ENCODE measurements around the gene TLR2.
"Not testable (repeated sequence)": the region's sequence is repeated elsewhere in the genome, so short reads cannot be mapped to it uniquely, and the experiment has no call there.

Gene TLR2

DNA sequence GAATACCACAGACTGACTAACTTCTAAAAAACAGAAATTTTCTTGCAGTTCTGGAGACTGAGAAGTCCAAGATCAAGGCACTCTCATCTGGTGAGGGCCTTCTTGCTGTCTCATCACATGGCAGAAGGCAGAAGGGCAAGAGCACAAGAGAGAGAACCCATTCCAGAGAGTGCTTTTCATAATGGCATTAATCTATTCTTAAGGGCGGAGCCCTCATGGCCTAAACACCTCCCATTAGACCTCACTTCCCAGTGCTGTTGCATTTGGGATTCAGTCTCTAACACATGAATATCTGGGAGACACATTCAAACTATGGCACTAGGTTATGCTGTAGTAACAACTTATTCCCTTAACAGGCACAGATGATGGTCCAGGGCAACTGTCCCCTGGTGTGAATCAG is 37.1 kb upstream of the TLR2 start:
- Histone ChIP-seq H3K4me1 (ENCODE audit: insufficient read depth, low read length) (peaks cover 3% of the 10 kb centered on the region), H3K27me3 (ENCODE audit: insufficient read depth, low read length) (no peaks in the 10 kb centered on the region), H3K9me3 (ENCODE audit: low read length) (peaks cover 2% of the 10 kb centered on the region), H2AFZ (ENCODE audit: low read depth, low read length) (no peak overlapping the region), H3K36me3 (ENCODE audit: insufficient read depth, low read length) (no peaks in the 10 kb centered on the region), H3K4me3 (ENCODE audit: low read length) (no peak overlapping the region)

DNA sequence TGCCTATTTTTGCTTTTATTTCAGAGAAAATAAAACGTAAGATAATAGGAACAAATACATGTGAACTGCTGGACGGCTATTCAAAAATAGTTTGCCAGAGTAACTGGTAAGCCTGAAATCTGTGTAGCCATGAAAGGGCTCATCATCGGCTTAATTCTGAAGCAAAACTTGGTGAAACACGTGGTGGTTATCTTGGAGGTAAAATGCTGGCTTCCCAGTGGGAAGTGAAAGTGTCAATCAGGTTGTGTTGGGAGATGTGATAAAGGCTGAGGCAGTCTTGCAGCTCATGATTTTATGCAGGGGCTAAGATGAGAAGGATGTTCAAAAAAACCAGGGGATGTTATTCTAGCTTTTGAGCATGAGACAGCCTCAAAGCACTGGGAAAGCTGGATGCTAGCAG is 36.1 kb upstream of the TLR2 start:
- Histone ChIP-seq H3K4me1 (ENCODE audit: insufficient read depth, low read length) (peaks cover 3% of the 10 kb centered on the region), H3K27me3 (ENCODE audit: insufficient read depth, low read length) (no peaks in the 10 kb centered on the region), H2AFZ (ENCODE audit: low read depth, low read length) (no peak overlapping the region), H3K4me3 (ENCODE audit: low read length) (no peak overlapping the region), H3K9me3 (ENCODE audit: low read length) (peaks cover 2% of the 10 kb centered on the region), H3K36me3 (ENCODE audit: insufficient read depth, low read length) (no peaks in the 10 kb centered on the region)

DNA sequence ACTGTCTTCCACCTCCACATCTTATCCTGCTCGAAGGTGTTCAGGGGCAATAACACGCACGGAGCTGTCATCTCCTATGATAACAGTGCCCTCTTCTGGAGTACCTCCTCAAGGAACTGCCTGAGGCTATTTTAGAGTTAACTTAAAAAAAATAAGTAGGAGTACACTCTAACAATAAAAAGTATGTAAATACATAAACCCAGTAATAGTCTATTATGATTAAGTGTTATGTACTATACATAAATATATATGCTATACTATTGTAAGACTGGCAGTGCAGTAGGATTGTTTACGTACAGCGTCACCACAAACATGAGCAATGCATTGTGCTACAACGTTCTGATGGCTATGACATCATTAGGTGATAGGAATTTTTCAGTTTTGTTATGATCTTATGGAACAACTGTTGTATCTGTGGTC is 34.5 kb upstream of the TLR2 start:
- peaks cover 3% of the 10 kb centered on the region for H3K4me1 ChIP-seq (ENCODE audit: insufficient read depth, low read length)
- no peaks in the 10 kb centered on the region for H3K27me3 ChIP-seq (ENCODE audit: insufficient read depth, low read length)
- no peak overlapping the region for H2AFZ ChIP-seq (ENCODE audit: low read depth, low read length)
- no peaks in the 10 kb centered on the region for H3K36me3 ChIP-seq (ENCODE audit: insufficient read depth, low read length)
- no peak overlapping the region for H3K4me3 ChIP-seq (ENCODE audit: low read length)
- H3K9me3 ChIP-seq (ENCODE audit: low read length), result peaks cover 2% of the 10 kb centered on the region

DNA sequence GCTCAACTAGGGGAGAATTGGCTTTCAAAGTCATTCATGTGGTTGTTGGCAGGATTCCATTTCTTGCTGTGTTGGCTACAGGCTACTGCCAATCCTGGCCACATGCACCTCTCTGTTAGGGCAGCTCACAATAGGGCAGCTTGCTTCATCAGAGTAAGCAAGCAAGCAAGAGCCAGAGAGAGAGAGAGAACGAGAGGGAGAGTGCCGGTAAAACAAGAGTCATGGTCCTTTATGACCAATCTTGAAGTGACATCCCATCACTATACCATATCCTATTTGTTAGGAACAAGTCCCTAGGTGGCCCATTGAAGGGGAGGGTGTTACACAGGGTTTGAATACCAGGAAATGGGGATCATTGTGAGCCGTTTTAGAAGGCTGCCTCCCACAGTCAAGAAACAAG is 33.0 kb upstream of the TLR2 start:
- Histone ChIP-seq H3K27me3 (ENCODE audit: insufficient read depth, low read length) (no peaks in the 10 kb centered on the region), H3K36me3 (ENCODE audit: insufficient read depth, low read length) (no peaks in the 10 kb centered on the region), H3K4me3 (ENCODE audit: low read length) (no peak overlapping the region), H3K9me3 (ENCODE audit: low read length) (no peaks in the 10 kb centered on the region), H3K4me1 (ENCODE audit: insufficient read depth, low read length) (peaks cover 3% of the 10 kb centered on the region), H2AFZ (ENCODE audit: low read depth, low read length) (peak overlapping the region; percentile 35)

DNA sequence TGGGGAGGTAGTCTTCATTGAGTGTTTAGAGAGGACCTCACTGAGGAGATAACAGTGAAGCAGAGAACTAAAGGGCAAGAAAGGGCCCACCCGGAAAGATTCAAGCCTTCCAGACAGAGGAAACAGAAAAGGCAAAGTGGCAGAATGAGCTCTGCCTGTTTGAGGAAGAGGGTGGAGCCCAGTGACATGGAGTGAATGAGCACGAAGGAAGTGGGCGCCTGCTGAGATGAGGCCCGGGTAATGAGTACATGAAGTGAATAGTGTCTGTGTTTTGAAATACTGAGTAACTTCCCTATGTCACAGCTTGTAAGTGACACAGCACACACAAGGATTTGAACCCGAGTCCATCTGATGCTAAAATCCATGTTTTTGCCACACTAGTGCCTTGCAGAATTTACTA is 32.5 kb upstream of the TLR2 start:
- Histone ChIP-seq H3K27me3 (ENCODE audit: insufficient read depth, low read length) (no peaks in the 10 kb centered on the region), H3K4me1 (ENCODE audit: insufficient read depth, low read length) (peaks cover 3% of the 10 kb centered on the region), H3K4me3 (ENCODE audit: low read length) (no peak overlapping the region), H3K36me3 (ENCODE audit: insufficient read depth, low read length) (no peaks in the 10 kb centered on the region), H2AFZ (ENCODE audit: low read depth, low read length) (peak overlapping the region; percentile 35), H3K9me3 (ENCODE audit: low read length) (no peaks in the 10 kb centered on the region)

DNA sequence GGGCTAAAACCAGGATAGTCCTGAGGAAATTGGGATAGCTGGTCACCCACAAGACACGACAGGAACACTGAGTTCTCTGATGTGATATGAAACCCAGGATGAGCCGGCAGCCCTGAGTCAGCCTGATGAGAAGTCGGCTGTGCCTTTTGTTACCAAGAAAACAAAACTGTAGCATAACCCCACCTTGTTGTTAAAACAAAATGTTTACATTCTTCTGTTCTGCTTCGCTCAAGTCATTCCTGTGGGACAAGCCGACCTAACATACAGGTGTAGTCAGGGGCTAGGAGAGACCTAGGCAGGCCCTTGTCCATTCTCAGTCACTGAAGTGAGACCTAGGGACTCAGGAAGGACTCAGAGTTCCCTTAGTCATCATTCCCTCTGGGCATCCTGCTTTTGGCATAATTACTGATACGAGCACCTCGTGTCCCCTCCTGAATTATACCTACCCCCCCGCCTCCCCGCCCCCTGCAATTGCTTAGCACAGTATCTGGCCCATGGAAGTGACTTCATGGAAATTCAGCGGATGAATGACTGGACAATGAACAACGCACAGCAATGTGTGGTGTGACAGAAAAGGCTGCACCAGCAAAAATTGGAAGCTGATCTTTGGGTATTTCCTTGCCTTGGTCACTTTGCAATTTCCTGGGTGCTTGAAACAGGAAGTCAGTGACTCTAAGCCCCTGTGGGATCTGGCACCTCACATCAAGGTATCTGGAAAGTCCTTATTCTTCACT is 31.9 kb upstream of the TLR2 start:
- no peak overlapping the region for H3K4me3 ChIP-seq (ENCODE audit: low read length)

DNA sequence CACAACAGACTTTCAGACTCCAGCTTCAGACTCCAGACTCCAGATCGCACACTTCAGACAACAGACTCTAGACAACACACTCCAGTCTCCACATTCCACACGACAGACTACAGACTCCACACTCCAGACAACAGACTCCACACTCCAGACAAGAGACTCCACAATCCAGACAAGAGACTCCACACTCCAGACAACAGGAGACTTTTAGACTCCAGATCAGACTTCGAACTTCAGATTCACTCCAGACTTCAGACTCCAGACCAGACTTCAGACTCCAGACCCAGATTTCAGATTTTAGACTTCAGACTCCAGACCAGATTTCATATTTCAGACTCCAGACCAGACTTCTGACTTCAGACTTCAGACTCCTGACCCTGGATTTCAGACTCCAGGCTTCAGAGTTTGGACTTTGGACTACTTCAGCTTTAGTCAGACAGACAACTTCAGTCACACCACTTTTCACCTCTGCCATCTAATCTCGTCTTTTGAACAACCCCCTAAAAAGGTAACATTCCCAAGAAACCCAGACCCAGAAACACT is 29.0 kb upstream of the TLR2 start:
- no peaks in the 10 kb centered on the region for H3K36me3 ChIP-seq (ENCODE audit: insufficient read depth, low read length)
- H3K4me1 ChIP-seq (ENCODE audit: insufficient read depth, low read length), result no peaks in the 10 kb centered on the region
- no peak overlapping the region for H2AFZ ChIP-seq (ENCODE audit: low read depth, low read length)
- H3K27me3 ChIP-seq (ENCODE audit: insufficient read depth, low read length), result no peaks in the 10 kb centered on the region
- no peak overlapping the region for H3K4me3 ChIP-seq (ENCODE audit: low read length)
- no peaks in the 10 kb centered on the region for H3K9me3 ChIP-seq (ENCODE audit: low read length)

More for the DNA sequence above, 31.9 kb upstream of the TLR2 start:
- no peaks in the 10 kb centered on the region for H3K9me3 ChIP-seq (ENCODE audit: low read length)
- peaks cover 3% of the 10 kb centered on the region for H3K4me1 ChIP-seq (ENCODE audit: insufficient read depth, low read length)
- H2AFZ ChIP-seq (ENCODE audit: low read depth, low read length), result no peak overlapping the region
- no peaks in the 10 kb centered on the region for H3K36me3 ChIP-seq (ENCODE audit: insufficient read depth, low read length)
- no peaks in the 10 kb centered on the region for H3K27me3 ChIP-seq (ENCODE audit: insufficient read depth, low read length)

DNA sequence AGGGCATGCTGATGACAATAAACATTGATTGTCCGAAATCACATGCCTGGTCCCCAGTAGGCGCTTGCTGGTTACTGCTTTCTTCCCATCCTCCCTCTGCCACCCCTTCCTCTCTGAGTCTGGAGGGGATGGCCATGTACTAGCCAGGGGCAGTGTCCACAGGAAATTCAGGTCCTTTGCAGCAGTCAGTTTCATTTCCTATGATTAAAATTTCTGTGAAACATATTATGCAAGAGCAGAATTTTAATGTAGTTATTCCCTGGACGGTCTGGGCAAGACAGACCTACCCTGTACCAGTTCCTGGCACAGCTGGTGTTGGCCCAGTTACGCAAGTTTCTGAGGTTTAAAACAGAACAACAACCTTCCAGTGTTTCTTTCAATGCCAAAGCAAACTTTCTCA is 28.2 kb upstream of the TLR2 start:
- Histone ChIP-seq H3K9me3 (ENCODE audit: low read length) (no peaks in the 10 kb centered on the region), H3K4me3 (ENCODE audit: low read length) (no peak overlapping the region), H3K36me3 (ENCODE audit: insufficient read depth, low read length) (no peaks in the 10 kb centered on the region), H2AFZ (ENCODE audit: low read depth, low read length) (no peak overlapping the region), H3K27me3 (ENCODE audit: insufficient read depth, low read length) (no peaks in the 10 kb centered on the region), H3K4me1 (ENCODE audit: insufficient read depth, low read length) (no peaks in the 10 kb centered on the region)

DNA sequence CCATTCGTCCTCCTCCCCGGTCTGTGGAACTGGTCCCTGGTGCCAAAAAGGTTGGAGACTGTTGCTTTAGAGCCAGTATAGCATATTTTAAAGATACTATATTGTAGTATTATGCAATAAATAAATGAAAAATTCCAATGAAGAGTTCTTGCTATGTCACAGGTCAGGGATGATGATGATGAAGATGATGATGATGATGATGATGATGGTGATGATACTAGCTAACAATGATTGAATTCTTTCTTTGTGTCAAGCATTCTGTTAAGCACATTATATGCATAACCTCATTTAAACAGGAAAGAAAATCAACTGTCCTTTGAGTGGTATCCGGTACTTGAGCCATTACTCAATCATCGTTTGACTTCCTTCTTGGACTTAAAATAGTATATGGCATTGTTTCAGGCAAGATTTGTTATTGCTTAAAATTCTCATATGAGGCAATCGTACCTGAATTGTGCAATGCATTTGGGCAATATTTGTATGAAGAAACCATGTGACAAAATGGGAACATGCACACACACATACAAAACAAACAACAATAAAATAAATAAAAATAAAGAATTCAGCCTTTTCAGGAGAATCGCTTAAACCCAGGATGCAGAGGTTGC is 22.8 kb upstream of the TLR2 start:
- no peaks in the 10 kb centered on the region for H3K27me3 ChIP-seq (ENCODE audit: insufficient read depth, low read length)
- peaks cover 3% of the 10 kb centered on the region for H3K9me3 ChIP-seq (ENCODE audit: low read length)
- no peak overlapping the region for H2AFZ ChIP-seq (ENCODE audit: low read depth, low read length)
- H3K4me3 ChIP-seq (ENCODE audit: low read length), result no peak overlapping the region
- no peaks in the 10 kb centered on the region for H3K36me3 ChIP-seq (ENCODE audit: insufficient read depth, low read length)
- no peaks in the 10 kb centered on the region for H3K4me1 ChIP-seq (ENCODE audit: insufficient read depth, low read length)

DNA sequence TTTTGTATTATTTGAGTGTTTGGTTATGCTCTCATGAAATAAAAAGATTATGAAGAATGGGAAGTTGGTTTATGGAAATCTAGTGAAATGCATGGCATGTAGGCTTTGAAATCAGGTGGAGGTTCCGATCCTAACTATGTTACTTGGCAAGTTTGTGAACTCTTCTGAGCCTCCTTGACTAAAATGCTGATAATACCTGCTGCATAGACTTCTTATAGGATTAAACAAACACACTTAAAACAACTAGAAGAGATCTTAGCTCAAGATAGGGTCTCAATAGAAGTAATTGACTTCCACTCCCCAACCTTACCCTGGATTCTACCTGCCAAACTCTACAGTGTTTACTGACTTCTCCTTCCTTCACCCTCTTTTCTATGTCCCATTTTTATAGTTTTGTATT is 22.2 kb upstream of the TLR2 start:
- H3K4me3 ChIP-seq (ENCODE audit: low read length), result no peak overlapping the region
- H3K27me3 ChIP-seq (ENCODE audit: insufficient read depth, low read length), result no peaks in the 10 kb centered on the region
- H3K4me1 ChIP-seq (ENCODE audit: insufficient read depth, low read length), result no peaks in the 10 kb centered on the region
- no peak overlapping the region for H2AFZ ChIP-seq (ENCODE audit: low read depth, low read length)
- H3K36me3 ChIP-seq (ENCODE audit: insufficient read depth, low read length), result no peaks in the 10 kb centered on the region
- H3K9me3 ChIP-seq (ENCODE audit: low read length), result peaks cover 3% of the 10 kb centered on the region

DNA sequence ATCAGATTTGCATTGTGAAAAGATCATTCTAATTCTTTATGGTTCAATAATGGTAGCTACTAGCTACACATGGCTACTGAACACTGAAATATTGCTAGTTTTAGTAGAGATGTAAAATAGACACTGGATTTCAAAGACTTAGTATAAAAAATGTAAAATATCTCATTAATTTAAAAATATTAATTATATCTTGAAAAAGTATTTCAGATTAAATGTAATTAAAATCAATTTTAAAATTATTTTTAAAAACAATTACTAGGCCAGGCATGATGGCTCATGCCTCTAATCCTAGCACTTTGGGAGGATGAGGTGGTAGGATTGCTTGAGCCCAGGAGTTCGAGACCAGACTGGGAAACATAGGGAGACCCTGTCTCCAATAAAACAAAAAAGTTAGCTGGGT is 20.4 kb upstream of the TLR2 start:
- Histone ChIP-seq H3K36me3 (ENCODE audit: insufficient read depth, low read length) (no peaks in the 10 kb centered on the region), H2AFZ (ENCODE audit: low read depth, low read length) (no peak overlapping the region), H3K9me3 (ENCODE audit: low read length) (peaks cover 3% of the 10 kb centered on the region), H3K4me1 (ENCODE audit: insufficient read depth, low read length) (no peaks in the 10 kb centered on the region), H3K4me3 (ENCODE audit: low read length) (no peak overlapping the region), H3K27me3 (ENCODE audit: insufficient read depth, low read length) (no peaks in the 10 kb centered on the region)

DNA sequence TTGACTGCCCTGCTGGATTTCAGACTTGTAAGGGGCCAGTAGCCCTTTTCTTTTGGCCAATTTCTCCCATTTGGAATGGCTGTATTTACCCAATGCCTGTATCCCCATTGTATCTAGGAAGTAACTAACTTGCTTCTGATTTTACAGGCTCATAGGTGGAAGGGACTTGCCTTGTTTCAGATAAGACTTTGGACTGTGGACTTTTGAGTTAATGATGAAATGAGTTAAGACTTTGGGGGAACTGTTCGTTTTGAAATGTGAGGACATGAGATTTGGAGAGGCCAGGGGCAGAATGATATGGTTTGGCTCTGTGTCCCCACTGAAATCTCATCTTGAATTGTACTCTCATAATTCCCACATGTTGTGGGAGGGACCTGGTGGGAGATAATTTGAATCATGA is 17.6 kb upstream of the TLR2 start:
- H2AFZ ChIP-seq (ENCODE audit: low read depth, low read length); H3K4me3 ChIP-seq (ENCODE audit: low read length); H3K4me1 ChIP-seq (ENCODE audit: insufficient read depth, low read length); H3K27me3 ChIP-seq (ENCODE audit: insufficient read depth, low read length); H3K9me3 ChIP-seq (ENCODE audit: low read length); H3K36me3 ChIP-seq (ENCODE audit: insufficient read depth, low read length): not testable (repeated sequence)

DNA sequence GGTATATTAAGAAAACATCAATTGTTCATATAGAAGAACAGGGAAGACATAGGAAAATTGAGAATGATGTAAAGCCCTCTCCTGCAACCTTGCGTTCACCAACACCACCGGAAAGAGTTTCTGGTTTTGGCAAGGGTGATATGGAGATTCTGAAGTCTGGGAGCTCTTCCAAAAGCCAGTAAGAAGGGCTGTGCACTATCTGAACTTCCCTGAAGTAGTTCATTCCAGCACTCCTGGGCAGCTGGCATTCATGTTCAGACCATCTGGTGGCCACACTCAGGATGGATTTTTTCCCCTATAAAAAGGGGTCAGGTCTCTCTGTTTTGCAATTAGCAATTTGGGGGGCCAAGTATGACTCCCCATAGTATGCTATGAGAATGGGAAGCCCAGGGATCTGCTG is 15.4 kb upstream of the TLR2 start:
- Histone ChIP-seq H3K27me3 (ENCODE audit: insufficient read depth, low read length) (no peaks in the 10 kb centered on the region), H3K36me3 (ENCODE audit: insufficient read depth, low read length) (no peaks in the 10 kb centered on the region), H2AFZ (ENCODE audit: low read depth, low read length) (no peak overlapping the region), H3K9me3 (ENCODE audit: low read length) (no peaks in the 10 kb centered on the region), H3K4me1 (ENCODE audit: insufficient read depth, low read length) (no peaks in the 10 kb centered on the region), H3K4me3 (ENCODE audit: low read length) (no peak overlapping the region)

DNA sequence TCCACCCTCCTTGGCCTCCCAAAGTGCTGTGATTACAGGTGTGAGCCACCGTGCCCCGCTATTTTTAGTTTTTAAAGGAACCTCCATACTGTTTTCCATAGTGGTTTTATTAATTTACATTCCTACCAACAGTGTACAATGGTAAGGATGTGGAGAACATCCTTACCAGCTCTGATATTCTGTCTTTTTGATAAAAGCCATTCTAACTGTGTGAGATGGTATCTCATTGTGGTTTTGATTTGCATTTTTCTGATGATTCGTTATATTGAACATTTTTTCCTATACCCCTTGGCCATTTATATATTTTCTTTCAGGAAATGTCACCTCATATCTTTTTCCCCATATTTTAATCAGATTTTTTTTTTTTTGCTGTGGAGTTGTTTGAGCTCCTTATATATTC is 14.2 kb upstream of the TLR2 start:
- Histone ChIP-seq H3K4me3 (ENCODE audit: low read length) (no peak overlapping the region), H3K9me3 (ENCODE audit: low read length) (no peaks in the 10 kb centered on the region), H3K4me1 (ENCODE audit: insufficient read depth, low read length) (no peaks in the 10 kb centered on the region), H3K27me3 (ENCODE audit: insufficient read depth, low read length) (no peaks in the 10 kb centered on the region), H3K36me3 (ENCODE audit: insufficient read depth, low read length) (no peaks in the 10 kb centered on the region), H2AFZ (ENCODE audit: low read depth, low read length) (no peak overlapping the region)
